GM19351 (cell line): ENCODE data around the gene FMN1.

ENCODE experiments used
- ATAC-seq: cut with Tn5 transposase; IDR thresholded peaks from one replicate; pipeline ENCODE4 v1.9.1; 2021; ENCODE audit warnings: mild to moderate bottlenecking, moderate library complexity; ENCODE audit not compliant: unreplicated experiment

Gene FMN1

GRCh38 chr15:32739522-32740063, 454.9 kb downstream of the FMN1 start:
- no peak for ATAC-seq

- no peak for ATAC-seq
These were observed 455.8 kb downstream of the FMN1 start for GRCh38 chr15:32738666-32739065.

GRCh38 chr15:32737304-32737703, 457.2 kb downstream of the FMN1 start:
- ATAC-seq: no peak

- no peak for ATAC-seq
These were observed 457.8 kb downstream of the FMN1 start for GRCh38 chr15:32736701-32737061.

GRCh38 chr15:32735989-32736700, 458.4 kb downstream of the FMN1 start:
- ATAC-seq: no peak

- ATAC-seq: no peak
These were observed 461.2 kb downstream of the FMN1 start for GRCh38 chr15:32733281-32733680.

- ATAC-seq: no peak
These were observed 461.8 kb downstream of the FMN1 start for GRCh38 chr15:32732574-32733157.

GRCh38 chr15:32730677-32731654, 463.5 kb downstream of the FMN1 start:
- no peak for ATAC-seq

- ATAC-seq: no peak
These were observed 464.7 kb downstream of the FMN1 start for GRCh38 chr15:32729700-32730395.

GRCh38 chr15:32723171-32723948, 471.2 kb downstream of the FMN1 start:
- peak; percentile 95 for ATAC-seq

- ATAC-seq: no peak
These were observed 472.4 kb downstream of the FMN1 start for GRCh38 chr15:32722136-32722535.

GRCh38 chr15:32721596-32721995, 472.9 kb downstream of the FMN1 start:
- ATAC-seq: no peak

- no peak for ATAC-seq
These were observed 475.4 kb downstream of the FMN1 start for GRCh38 chr15:32718821-32719716.

GRCh38 chr15:32718227-32718820, 476.2 kb downstream of the FMN1 start:
- no peak for ATAC-seq

- ATAC-seq: no peak
These were observed 476.9 kb downstream of the FMN1 start, which contains the start of gene GREM1 for GRCh38 chr15:32717426-32718226. Gene GREM1, plus strand, starts transcription at chr15:32718004. Its CDS starts 12,687 bp downstream, at chr15:32730691.

GRCh38 chr15:32716915-32717425, 477.5 kb downstream of the FMN1 start:
- no peak for ATAC-seq

- no peak for ATAC-seq
These were observed 478.1 kb downstream of the FMN1 start for GRCh38 chr15:32716216-32716914.
